ENCODE results near the gene GLTPD2.
"Not testable (repeated sequence)": the region's sequence is repeated elsewhere in the genome, so short reads cannot be mapped to it uniquely, and the experiment has no call there.

The GLTPD2 gene

DNA sequence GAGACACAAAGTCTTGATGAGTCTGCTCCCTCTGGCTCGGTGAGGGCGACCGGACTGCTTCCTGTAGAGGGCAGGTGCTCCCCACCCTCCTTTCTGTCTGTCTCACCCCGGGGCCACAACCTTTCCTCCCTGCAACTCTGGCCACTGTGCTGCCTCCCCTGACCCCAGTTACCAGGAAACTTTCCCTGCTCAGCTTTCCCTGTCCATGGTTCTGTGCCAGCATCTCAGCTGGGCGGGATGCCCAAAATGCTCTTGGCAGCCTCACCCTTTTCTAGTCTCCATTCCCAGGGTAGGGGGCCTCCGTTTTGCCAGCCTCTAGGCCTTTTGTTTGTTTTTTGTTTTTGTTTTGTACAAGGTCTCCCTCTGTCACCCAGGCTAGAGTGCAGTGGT lies 19.6 kb downstream of the GLTPD2 start:
- no peak for DNase-seq (ENCODE audit: low spot score)

DNA sequence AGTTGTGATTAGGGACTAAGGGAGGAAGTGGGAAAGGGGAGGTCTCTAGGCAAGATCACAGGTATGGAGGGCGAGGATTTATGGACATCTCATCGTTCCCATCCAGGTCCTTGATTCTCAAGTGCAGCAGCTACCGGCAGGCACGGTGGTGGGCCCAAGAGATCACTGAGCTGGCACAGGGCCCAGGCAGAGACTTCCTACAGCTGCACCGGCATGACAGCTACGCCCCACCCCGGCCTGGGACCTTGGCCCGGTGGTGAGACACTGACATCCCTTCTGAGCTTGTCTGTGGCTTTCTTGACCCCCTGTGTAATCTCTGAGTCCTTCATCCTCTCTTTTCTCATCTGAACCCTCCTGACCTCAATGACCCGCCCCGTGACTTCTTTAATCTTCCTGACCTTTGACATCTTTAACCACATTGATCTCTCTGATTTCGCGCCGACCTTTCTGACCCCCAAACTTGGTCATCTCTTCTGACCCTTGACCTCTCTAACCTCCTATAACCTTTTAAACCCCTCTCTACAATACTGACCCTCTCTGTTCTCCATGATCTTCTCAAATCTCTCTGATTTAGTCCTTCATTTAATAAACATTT lies 22.0 kb downstream of the GLTPD2 start:
- no peak for DNase-seq (ENCODE audit: low spot score)

DNA sequence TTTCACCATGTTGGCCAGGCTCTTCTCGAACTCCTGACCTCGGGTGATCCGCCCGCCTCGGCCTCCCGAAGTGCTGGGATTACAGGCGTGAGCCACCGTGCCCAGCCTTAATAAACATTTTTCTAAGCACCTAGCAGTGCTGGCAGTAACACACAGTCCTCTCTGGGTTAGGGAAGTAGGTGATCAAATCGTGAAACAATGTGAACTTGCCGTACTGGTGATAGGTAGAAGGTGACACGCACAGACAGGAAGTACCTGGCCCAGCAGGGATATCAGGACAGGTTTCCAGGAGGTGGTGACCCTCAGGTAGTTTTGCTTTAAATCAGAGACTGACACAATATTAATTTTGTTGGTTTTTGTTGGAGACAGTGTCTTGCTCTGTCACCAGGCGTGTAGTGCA lies 22.7 kb downstream of the GLTPD2 start:
- no peak for DNase-seq (ENCODE audit: low spot score)

DNA sequence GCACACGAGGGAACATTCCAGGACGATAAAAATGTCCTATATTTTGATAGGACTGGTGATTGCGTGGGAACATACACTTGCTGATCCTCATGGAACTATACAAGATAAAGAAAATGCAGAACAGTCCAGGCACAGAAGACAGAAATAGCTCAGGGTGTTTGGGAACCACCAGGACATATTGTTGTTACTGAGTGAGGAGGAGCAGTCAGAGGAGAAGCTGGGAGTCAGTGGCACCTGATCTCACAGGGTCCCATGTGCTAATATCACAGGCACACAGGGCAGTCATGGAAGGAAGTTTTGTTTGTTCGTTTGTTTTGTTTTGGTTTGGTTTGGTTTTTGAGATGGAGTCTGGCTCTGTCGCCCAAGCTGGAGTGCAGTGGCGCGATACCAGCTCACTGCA lies 23.9 kb downstream of the GLTPD2 start:
- no peak for DNase-seq (ENCODE audit: low spot score)

DNA sequence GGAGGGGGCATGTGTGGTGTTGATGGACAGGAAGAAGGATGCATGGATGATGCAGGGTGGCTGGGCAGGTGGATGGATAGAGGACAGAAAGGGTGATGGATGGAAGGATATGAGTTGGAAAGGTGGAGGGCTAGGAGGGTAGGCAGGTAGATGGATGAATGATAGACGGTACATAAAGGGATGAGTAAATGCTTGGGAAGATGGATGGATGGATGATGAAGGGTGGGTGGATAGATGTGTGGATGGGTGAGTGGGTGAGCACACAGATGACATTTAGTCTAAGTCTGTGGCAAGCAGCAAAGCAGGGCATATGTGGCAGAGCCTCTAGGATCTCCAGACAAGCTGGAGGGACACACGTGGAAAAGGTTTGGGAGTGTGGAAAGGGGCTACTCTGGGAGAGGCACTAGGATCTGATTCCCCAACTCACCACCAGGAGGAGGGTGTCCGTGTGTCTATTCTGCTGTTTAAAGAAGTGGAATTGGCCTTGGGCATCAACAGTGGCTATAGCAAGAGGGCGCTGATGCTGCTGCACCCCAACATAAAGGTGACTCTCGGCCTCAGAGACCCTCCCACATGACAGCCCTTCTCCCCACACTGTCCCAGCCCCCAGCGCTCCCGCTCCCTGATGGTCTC lies 26.4 kb downstream of the GLTPD2 start:
- no peak for DNase-seq (ENCODE audit: low spot score)

DNA sequence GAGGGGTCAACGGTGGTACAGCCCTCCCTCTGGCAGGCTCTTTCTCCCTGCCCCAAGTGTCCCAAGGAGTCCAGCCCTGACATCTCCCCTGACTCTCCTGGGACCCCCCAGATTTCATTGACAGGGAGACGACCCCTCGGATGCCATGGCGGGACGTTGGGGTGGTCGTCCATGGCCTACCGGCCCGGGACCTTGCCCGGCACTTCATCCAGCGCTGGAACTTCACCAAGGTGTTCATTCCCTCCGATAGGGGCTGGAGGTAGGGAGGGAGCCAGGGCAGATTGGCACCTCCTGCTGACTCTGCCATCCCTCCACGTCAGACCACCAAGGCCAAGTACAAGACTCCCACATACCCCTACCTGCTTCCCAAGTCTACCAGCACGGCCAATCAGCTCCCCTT lies 28.1 kb downstream of the GLTPD2 start:
- DNase-seq (ENCODE audit: low spot score) = no peak

DNA sequence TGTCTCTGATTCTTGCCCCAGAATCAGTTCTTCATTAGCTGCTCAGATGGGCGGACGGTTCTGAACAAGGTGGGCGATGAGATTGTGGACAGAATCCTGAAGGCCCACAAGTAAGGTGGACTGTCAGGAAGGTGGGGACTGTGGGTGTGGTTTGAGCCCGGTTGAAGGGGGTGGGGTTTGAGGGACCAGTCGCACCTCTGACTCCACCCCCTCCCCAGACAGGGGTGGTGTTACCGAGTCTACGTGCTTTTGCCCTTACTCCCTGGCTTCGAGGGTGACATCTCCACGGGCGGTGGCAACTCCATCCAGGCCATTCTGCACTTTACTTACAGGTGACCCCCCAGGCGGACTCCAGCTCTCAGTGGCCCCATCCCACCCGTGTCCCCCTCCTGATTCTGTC lies 29.5 kb downstream of the GLTPD2 start:
- no peak for DNase-seq (ENCODE audit: low spot score)

DNA sequence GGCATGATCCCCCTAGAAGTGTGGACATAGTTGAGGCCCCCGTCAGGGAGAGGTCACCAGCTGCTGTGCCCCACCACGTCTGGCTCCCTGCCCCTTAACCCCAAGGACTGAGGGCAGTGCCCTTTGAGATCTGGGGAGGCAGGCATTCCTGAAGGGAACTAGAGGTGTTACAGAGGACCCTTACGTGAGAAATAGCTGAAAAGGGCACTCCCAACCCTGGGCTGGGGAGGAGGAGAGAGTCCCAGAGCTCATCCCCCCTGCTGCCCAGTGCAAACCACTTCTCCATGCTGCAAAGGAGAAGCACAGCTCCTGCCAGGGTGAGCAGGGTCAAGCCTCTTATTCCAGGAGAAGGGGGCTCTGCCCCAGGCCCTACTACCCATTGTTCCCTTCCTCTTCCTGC lies 34.1 kb downstream of the GLTPD2 start:
- DNase-seq (ENCODE audit: low spot score) = no peak

DNA sequence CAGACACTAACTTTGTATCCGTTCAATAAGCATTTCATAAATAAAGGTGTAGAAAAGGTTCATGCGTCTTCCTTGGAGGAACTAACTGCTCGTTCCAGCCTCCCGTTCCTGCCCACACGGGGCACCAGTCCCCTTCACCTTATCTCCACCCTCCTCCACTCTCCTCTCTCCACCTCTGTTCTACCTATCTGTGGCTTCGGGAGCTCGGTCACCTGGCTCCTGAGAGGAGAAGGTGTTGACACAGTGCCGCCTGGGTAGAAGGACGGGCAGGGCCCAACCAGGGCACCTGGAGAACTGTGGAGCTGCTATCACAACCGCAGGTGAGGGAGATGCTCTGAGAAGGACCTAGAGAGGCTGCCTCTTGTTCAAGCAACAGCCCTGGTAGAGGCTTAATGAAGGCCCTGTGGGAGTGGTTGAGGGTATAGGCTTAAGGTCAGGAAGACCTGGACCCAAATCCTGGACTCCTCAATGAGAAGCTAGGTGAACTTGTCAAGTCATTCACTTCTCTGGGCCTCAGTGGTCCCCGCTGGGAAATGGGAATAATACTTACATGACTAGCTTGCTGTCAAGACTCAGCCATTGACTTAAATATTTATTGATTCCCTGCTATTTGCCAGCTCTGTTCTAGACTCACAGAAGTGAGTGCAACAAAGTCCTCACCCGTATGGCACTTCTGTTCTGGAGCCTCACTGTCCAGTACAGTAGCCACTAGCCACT lies 34.8 kb downstream of the GLTPD2 start:
- DNase-seq (ENCODE audit: low spot score) = no peak

DNA sequence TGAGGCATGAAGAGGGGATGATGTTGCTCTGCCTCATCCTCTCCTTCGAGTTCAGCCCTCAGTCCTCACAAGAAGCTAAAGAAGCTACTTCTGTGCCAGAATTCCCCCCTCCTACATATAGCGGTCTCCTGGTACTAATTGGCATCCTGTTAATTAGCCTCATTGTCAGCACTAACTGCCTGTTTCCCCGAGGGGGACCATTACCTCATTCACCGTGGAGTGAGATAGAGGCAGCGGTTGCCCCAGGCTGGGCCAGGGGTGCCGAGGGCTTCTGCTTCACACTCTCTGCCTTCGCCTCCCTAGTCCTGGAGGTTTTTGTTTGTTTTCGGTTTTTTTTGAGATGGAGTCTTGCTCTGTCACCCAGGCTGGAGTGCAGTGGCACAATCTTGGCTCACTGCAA lies 38.6 kb downstream of the GLTPD2 start:
- DNase-seq (ENCODE audit: low spot score) = no peak

DNA sequence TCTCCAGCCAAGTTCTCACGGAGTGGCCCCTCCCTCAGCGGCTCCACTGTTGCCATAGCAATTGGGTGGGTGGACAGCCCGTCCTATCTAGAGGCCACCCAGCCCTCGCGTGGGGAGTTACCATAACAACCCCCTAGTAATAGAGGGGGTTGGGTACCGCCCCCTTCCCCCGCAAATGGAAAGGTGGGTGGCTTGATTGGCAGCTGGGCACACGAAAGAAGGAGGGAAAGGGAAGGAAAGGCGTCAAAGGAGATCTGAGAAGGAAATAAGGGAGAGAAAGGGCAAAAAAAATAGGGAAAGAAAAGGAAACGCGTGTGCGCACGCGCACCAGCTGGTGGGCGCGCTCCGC lies 44.0 kb downstream of the GLTPD2 start:
- not testable (repeated sequence) for DNase-seq (ENCODE audit: low spot score)

DNA sequence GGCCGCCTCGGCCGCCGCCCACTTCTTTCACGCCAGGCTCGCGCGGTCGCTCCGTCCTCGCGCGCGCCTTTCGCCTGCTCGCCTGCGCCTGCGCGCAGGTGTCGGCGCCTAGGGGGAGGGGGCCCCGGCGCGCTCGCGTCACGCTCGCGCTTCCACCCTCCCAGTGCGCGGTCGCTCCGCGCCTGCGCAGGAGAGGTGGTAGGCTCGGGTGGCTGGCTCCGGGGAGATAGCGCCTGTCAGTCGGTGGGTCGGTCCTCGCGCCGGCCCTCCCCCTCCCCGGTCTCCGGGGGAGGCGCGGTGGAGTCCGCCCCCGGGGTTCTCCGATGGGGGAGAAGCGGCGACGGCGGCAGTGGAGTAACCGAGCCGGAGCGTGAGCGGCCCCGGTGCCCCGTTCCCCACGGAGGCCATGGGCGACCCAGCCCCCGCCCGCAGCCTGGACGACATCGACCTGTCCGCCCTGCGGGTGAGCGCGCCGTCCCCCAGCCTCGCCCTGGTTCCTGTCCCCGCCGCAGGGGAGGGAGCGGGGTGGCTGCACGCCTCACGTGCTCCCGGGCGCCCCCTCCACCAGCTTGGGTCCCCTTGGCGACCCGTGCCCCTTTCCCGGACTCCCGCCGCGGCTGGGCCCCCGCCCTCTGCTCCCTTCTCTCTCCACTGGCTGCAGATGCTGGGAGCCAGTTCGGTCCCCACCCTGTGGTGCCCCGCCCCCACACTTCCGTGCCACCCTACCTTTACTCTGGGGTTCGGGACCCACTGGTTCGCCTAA lies 44.6 kb downstream of the GLTPD2 start, which contains the start of gene MINK1:
TSS of gene MINK1 (plus strand) at position 163 of the 763 bp plus-strand sequence. CDS start at position 407, 244 bp downstream.
- peak; percentile 92 for DNase-seq (ENCODE audit: low spot score)

DNA sequence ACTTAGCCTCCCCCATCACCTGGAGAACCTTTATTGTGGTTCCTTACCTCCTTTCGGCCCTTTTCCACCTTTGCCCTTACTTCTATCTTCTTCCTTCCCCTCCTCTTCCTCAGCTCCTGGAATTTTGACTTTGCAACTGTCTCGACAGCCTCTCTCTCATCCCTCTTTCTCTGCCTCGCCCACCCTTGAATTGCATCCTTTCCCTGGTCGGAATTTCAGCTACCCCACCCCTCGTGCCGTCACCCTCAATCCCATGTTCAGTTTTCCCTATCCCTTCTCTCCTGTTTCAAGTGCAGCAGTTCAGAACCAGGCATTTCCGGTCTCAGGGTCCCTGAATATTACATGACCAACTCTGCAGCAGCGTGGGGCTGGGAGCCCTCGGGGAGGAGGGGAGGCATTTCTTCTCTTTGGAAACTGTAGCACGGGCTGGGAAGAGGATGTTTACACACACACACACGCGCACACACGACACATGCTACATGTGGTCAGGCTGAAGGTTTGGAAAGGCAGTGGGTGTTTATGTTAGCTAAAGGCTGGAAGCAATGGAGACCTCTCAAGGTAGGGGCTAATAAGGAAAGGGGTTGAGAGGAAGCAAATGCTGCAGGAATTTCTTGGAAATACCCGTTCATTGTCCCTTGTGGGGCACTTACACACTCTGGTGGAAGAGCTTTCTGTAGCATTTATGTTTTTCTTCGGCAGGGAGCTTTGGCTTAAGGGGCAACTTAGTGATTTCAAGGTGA lies 45.3 kb downstream of the GLTPD2 start:
- DNase-seq (ENCODE audit: low spot score) = no peak

DNA sequence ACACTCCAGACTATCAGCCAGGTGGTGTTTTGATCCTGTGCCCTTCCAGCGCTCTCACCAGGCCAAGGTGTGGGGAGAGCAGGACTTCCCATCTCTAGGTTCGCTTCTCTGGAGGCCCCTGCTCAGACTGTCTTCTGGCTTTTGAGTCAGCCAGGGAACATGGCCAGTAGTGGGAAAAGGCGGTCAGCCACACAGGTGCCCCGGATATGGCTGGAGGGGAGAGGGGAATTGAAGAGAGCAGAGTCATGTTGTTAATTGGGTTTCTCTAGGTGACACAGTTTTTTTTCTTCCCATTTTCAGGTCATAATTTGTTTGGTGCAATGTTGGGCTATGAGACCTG lies 45.9 kb downstream of the GLTPD2 start:
- no peak for DNase-seq (ENCODE audit: low spot score)

DNA sequence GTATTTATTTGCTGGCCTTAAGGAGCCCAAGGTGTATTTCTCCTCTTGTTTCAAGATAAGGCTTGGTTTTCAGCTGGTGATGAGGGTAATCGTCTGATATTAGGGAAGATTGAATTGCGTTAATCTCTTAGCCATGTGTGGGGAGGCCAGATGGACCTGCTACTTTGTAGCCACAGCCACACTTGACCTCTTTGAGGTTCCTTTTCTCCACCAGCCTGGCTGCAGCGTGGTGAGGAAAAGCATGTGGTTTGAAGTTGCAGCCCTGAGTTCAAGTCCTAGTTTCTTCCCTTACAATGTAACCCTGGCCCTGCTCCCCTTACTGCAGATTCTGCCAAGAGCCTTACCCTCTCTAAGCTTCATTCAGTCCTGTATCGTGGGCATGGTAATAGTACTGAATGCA lies 47.5 kb downstream of the GLTPD2 start:
- no peak for DNase-seq (ENCODE audit: low spot score)

DNA sequence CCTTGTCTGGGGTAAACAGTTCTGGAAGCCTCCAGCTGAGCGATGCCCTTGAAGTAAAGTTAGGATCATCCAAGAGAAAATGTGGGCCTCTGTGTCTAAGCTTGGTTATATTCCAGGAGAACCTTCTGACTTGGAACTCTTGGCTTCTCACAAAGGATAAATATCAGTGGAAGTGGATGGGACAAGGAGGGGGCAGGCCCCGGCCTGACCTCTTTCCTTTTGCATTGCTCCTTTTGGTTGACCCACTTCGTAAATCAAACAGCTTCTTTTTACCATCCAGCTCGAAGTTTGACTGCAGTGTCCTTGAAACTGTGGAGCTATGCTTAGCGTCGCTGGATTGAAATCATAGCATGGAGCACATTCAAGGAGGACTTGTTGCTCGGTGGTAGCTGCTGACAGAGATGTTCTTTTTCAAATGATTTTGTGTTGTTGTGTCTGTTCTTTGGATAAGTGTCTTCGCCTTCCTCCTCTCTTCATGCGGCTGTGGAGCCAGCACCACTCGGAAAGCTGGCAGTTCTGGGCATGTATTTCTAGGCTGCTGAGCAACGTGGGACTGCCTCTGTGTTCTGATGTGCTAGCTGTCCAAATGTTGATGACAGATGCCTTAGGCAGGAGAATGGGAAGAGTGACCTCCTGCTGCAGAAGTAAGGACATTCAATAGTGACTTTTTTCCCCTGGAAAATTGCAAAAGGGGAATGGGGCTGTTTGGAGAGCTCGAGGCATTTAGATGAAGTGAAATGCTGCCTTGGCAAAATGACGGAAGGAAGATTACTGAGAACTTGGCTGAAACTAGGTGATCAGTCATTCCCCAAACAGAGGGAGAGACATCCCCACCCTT lies 48.9 kb downstream of the GLTPD2 start:
- DNase-seq (ENCODE audit: low spot score) = no peak

DNA sequence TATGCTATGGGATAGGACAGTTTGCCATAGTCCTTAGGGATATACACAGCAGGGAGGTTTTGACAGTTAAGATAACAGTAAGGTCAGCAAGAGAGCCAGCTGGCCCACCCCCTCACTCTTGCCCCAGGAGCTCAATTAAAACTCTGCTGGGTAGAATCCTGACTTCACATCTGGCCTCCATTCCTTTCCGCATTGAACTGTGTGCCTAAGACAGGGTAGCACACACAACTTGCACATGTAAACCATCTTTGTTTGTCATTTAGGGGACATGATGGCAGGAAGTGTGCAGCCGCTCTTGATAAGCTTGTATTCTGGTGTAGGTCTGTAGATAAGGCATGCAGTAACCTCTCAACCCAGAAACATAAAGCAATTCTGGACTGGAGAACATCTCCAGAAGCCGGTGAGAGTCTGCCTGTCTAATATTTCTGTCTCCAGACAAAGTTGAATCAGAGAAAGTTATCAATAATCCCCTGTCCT lies 49.6 kb downstream of the GLTPD2 start:
- no peak for DNase-seq (ENCODE audit: low spot score)

DNA sequence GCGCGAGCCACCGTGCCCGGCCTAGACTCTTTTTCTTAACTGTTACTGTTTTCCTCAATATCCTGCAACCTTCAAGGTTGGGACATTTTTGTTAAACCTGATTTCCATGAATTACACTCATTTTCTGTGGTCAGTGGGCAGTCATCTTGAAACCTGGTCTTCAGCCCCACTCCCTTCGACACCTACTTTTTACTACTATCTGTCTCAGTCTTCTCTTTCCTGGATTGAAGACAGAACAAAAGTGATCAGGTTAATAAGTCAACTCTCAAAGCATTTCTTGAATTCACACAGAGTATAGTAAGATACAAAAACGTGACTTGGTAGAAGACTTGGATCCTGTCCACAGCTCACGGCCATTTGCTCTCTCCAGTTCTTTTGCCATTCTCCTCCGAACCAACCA lies 50.5 kb downstream of the GLTPD2 start:
- no peak for DNase-seq (ENCODE audit: low spot score)

Data from activated CD4-positive, alpha-beta T cell treated with anti-CD3 and anti-CD28 coated beads, Interleukin-2, Interleukin-4, amounts not matched to agents 100 ng/mL and 50 ng/mL, durations not matched to agents 16 hours and 8 hours (primary cell).